GM06990 (cell line): ENCODE measurements around the gene PKNOX1.
"Not testable (repeated sequence)": the region's sequence is repeated elsewhere in the genome, so short reads cannot be mapped to it uniquely, and the experiment has no call there.

ENCODE experiments used
- DNase-seq: peaks from one replicate; pipeline ENCODE4 v3.0.0-alpha.2; 2011; ENCODE audit not compliant: insufficient read length; ENCODE audit errors: extremely low read depth
- H3K27me3 ChIP-seq: replicated peaks from 2 replicates; pipeline ENCODE4 v1.6.0; 2011; ENCODE audit warnings: low read length; ENCODE audit not compliant: control insufficient read depth, insufficient read depth
- H3K36me3 ChIP-seq: 2 replicates; pipeline ENCODE4 v1.5.1; 2011; ENCODE audit warnings: low read length; ENCODE audit not compliant: control insufficient read depth, insufficient read depth
- H3K4me3 ChIP-seq: replicated peaks from 2 replicates; pipeline ENCODE4 v1.5.1; 2011; ENCODE audit warnings: low read depth, mild to moderate bottlenecking, control low read depth, low read length

The PKNOX1 gene

DNA sequence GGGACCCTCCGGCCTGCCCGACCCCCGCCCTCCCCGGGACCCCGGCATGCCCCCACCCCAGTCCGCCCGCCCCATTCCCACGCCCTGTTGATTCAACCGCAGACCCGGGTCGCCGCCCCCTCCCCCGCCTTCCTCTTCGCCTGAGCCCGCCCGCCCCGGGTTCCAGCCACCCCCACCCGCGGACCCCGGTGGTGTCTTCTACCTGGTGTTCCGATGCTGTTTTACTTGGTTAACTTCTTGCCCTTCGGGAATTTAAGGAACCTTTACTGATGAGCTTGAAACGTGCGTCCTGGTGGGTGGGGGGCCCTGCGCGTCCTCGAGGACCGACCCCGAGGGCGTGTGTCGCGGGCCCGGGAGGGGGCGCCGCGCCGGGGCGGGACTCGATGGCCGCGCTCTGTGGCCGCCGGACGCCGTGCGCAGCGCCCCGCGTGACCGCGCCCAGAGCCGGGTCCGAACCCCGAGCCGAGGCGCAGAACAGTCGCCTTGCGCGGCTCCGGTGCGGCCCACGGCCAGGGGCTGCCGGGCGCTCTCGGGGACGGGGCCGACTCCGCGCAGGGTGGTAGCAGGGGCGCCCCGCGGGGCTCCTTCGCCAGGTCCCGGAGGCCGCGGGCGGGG lies 101.8 kb downstream of the PKNOX1 start:
- H3K27me3 ChIP-seq, DNase-seq, H3K36me3 ChIP-seq, H3K4me3 ChIP-seq: not testable (repeated sequence)

DNA sequence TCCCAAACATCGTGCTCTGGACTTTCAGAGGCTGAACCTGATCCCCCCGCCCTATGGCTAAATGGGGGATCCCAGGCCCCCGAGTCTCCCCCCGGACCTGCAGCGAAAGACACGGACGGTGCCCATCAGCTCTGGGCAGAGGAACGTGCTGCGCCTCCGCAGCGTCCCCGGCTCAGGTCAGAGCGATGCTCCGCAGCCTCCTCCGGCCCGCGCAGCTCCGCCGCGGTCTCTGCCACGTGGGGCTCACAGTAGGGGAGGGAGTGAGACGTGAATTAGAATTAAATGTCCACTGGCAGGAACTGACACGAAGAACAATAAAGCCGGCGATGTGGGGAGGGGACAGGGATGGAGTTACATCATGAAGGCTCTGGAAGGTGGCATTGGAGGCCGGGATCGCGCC lies 102.3 kb downstream of the PKNOX1 start:
- H3K4me3 ChIP-seq, H3K27me3 ChIP-seq, DNase-seq, H3K36me3 ChIP-seq: not testable (repeated sequence)

DNA sequence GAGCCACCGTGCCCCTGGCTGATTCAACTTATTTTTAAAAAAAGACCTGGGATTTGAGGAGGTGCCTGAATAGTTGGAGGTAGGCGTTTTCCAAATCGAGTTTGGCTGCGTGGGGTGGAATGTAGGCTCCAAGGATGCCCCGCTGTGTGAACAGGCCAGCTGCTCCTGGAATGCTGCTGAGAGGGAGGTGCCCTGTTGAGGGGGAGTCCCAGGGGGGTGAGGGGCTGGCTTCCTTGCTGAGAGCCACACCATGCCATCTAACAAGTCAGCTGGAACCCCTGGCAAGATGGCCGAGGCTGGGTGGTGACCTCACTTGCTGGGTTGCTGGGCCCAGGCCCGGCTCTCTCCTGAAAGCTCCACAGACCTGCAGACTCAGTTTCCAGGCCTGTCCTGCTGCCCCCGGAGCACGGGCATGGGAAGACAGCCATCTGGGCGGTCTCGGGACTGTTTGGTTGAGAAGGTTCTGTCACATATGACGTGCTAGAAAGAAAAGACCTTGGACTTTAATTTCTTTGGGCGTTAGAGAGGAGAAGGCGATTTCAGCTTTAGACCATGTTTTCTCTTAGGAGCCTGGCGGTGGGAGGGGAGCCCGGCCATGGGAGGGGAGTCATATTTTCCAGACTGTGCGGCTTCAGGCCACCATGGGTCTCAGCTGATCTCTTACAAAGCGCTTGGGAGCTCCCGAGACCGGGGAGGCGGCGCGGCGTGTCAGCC lies 108.4 kb downstream of the PKNOX1 start:
- H3K4me3 ChIP-seq, H3K36me3 ChIP-seq, H3K27me3 ChIP-seq, DNase-seq: not testable (repeated sequence)
